Ovary (tissue), 3 donors: ENCODE results near the gene SARM1.

Experiments
- CTCF ChIP-seq, 3 donors: fragments of 450-650 bp in 2 of 3; fragments of 200-600 bp in 1 of 3; IDR thresholded peaks; one replicate each; pipeline versions ENCODE4 v1.5.1 to v1.8.0; 2016 to 2022; ENCODE audit warnings: antibody characterized with exemption in 3 of 3, mild to moderate bottlenecking in 1 of 3
- EP300 ChIP-seq: sonication (generic); formaldehyde crosslinking; IDR thresholded peaks from one replicate; pipeline ENCODE4 v1.6.1; 2017; ENCODE audit warnings: antibody characterized with exemption
- donor health status: DM: no; HTN: no; CAD: no.

GRCh38 chr17:28425206-28425605 is 53.7 kb downstream of the SARM1 start:
- no peak for TF ChIP-seq EP300
- TF ChIP-seq CTCF (IDR thresholded peaks at IDR 0.05): no peak
